CD4-positive, CD25-positive, alpha-beta regulatory T cell (primary cell): Measurements from ENCODE around the gene C19orf85. TPM values are rescaled to one million over a fixed set of nuclear protein-coding genes. Genes with fewer than 3 reads are reported as not detected.

ENCODE experiments used
- ATAC-seq, 2 donors: fragments of 150-1000 bp; cut with Tn5 transposase; one replicate each; pipeline ENCODE4 v1.10.0; 2021; ENCODE audit warnings: low read depth in 2 of 2, moderate number of reproducible peaks in 2 of 2, moderate library complexity in 1 of 2
- DNase-seq, 3 donors: peaks; one replicate each; pipeline versions ENCODE4 v3.0.0 to v3.0.0-alpha.2; 2012 to 2022; ENCODE audit warnings: mixed read lengths in 1 of 3
- H3K27ac ChIP-seq: one replicate; pipeline ENCODE4 v1.7.0; 2013; ENCODE audit warnings: mild to moderate bottlenecking, low read length; ENCODE audit not compliant: insufficient read depth, poor library complexity, severe bottlenecking
- H3K27me3 ChIP-seq: one replicate; pipeline ENCODE4 v1.7.0; 2013; ENCODE audit warnings: low read length; ENCODE audit not compliant: control insufficient read depth, insufficient read depth
- H3K36me3 ChIP-seq: one replicate; pipeline ENCODE4 v1.7.0; 2013; ENCODE audit warnings: mild to moderate bottlenecking, low read length, moderate library complexity; ENCODE audit not compliant: control insufficient read depth, insufficient read depth
- H3K4me1 ChIP-seq: 2 replicates; pipeline ENCODE4 v1.7.0; 2013; ENCODE audit warnings: mild to moderate bottlenecking, low read length; ENCODE audit not compliant: insufficient read depth, control insufficient read depth, poor library complexity, severe bottlenecking
- H3K4me3 ChIP-seq: one replicate; pipeline ENCODE4 v1.7.0; 2013; ENCODE audit warnings: low read depth, mild to moderate bottlenecking, low read length, moderate library complexity
- H3K9me3 ChIP-seq, 2 experiments: 1 replicate in 1 of 2; 2 replicates in 1 of 2; pipeline ENCODE4 v1.7.0; 2013; ENCODE audit warnings: low read length in 2 of 2, mild to moderate bottlenecking in 1 of 2, moderate library complexity in 1 of 2; ENCODE audit not compliant: control insufficient read depth in 2 of 2
- H3K27ac Mint-ChIP-seq, 3 donors: one replicate each; pipeline ENCODE4 v1.8.0; 2020 to 2022; ENCODE audit warnings: mild to moderate bottlenecking in 3 of 3, mixed read lengths in 3 of 3, moderate library complexity in 2 of 3
- H3K27me3 Mint-ChIP-seq: one replicate; pipeline ENCODE4 v1.8.0; 2022; ENCODE audit warnings: mild to moderate bottlenecking, mixed read lengths
- H3K36me3 Mint-ChIP-seq: one replicate; pipeline ENCODE4 v1.8.0; 2020; ENCODE audit warnings: mixed read lengths
- H3K4me1 Mint-ChIP-seq, 4 donors: one replicate each; pipeline ENCODE4 v1.8.0; 2020 to 2022; ENCODE audit warnings: mixed read lengths in 4 of 4, mild to moderate bottlenecking in 1 of 4
- H3K4me3 Mint-ChIP-seq, 4 donors: one replicate each; pipeline ENCODE4 v1.8.0; 2020 to 2022; ENCODE audit warnings: mild to moderate bottlenecking in 4 of 4, mixed read lengths in 4 of 4, moderate library complexity in 3 of 4
- H3K9me3 Mint-ChIP-seq, 7 donors: one replicate each; pipeline ENCODE4 v1.8.0; 2020 to 2022; ENCODE audit warnings: mixed read lengths in 7 of 7, mild to moderate bottlenecking in 3 of 7, moderate library complexity in 2 of 7
- polyA plus RNA-seq, 4 donors: library from polyadenylated mRNA; unstranded; fragments of 300-500 nt; fragmentation: Illumina TruSeq; gene quantifications; one replicate each; pipeline ENCODE4 v1.2.3, GENCODE V29; 2021
- total RNA-seq: library from RNA; stranded (reverse); gene quantifications from one replicate; pipeline ENCODE4 v1.2.3, GENCODE V29; 2022

C19orf85 gene
- total and polyA plus RNA-seq, 5 donors from 2014 or later: not detected

DNA sequence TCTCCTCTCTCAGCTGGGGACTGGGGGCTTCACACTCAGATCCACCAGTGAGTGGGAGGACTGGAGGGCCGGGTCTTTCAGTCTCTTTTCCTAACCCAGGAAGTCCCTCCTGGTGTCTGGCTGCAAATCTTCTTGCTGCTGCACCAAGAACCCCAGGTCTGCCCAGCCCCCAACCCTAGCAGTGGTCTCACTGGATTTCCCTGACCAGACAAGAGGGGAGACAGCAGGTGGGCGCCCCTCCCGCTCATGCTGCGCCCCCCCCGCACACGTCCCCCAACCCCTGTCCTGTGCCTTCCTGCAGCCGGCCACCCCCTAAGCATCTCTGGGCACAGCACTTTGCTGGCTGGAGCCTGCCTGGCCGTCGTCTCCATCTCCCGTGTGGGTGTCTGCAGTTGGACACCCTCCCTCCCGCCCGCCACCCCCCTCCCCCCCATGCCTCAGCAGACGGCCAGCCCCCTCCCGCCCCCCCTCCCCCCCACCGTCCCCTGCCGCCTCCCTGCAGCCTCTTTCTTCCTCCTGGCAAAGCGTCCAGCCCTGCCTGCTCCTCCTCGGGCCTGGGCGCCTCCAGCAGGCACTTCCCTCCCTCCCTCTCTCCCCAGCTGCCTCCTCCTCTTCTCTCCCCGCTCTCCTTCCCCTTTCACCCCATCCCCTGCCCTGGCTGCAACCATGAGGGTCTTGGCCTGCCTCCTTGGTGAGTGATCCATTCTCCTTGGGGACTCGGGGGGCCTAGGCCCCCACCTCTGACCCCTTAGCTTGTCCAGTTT, 23.6 kb upstream of the C19orf85 start, which contains the start of gene SSC5D:
Gene SSC5D, plus strand, starts transcription at position 513 of the 764 bp plus-strand sequence. Its CDS starts 154 bp downstream, at position 667.
- DNase-seq (no peak), ATAC-seq (no peak)
- no peak within 1 kb of the TSS for H3K27ac ChIP-seq
- no peak within 1 kb of the TSS for H3K4me3 ChIP-seq
- Mint-ChIP-seq H3K27me3 (no peaks in the 10 kb centered on the region), H3K9me3 (no peaks in the 10 kb centered on the region), H3K4me3 (peak within 1 kb of the TSS in 3 of 4 donors; percentile 39 to 93 (median 56)), H3K27ac (peak within 1 kb of the TSS in 2 of 3 donors; percentile 31 to 87), H3K4me1 (peaks cover 0 to 8% (median 3%) of the 10 kb centered on the region in 4 donors), H3K36me3 (no peaks in the 10 kb centered on the region)
- H3K4me1 ChIP-seq: peaks cover 21% of the 10 kb centered on the region
- H3K36me3 ChIP-seq: no peaks in the 10 kb centered on the region
- no peaks in the 10 kb centered on the region for H3K27me3 ChIP-seq
- H3K9me3 ChIP-seq: no peaks in the 10 kb centered on the region

DNA sequence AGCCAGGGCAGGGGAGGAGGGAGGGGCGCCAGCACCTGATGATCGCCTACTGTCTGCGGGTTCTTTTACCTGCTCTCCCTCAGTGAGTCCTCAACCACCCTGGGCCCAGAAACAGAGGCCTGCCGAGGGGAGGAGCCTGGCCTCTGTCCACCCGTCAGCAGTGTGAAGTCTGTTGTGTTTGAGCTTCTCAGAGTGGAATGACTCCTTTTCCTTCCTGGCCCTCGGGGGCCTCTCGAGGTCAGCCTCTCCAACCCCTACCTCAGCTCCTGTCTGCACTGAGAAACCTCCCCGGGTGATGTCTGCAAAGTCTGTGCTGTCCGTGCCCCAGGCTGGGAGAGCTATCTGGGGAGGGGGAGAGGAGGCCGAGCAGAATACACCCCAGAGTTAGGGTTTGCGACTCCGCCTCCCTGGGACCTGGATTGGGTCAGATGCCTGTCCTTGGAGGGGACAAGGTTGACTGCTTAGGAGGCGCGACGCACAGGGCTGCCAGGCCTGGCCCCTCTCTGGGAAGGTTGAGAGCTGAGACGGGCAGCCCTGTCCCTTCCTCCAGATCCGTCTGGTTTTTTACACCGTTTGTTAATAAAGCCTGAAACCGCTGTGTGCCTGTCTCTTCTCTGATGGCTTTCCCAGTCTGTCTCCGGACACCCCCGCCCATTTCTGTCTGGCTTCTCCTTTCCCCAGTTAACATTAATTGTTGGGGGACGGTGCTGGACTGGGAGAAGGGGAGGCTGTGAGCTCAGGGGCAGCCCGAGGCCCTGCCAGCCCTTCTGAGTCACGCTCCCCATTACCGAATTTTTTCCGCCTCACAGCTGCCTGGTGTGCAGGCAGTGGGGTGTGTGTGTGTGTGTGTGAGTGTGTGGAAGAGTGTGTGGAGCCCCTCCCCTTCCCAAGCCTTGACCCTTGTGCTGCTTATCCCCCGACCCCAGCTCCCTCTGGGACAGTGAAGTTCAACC, 22.7 kb upstream of the C19orf85 start:
- peak overlapping the region; percentile 39 to 74 (median 51) for H3K4me3 Mint-ChIP-seq
- Histone ChIP-seq H3K9me3 (no peaks in the 10 kb centered on the region), H3K4me1 (peaks cover 21% of the 10 kb centered on the region), H3K27me3 (no peaks in the 10 kb centered on the region), H3K36me3 (no peaks in the 10 kb centered on the region), H3K27ac (no peak overlapping the region), H3K4me3 (no peak overlapping the region)
- peak overlapping the region in 2 of 3 donors; percentile 31 to 87 for H3K27ac Mint-ChIP-seq
- H3K36me3 Mint-ChIP-seq: no peaks in the 10 kb centered on the region
- H3K27me3 Mint-ChIP-seq: no peaks in the 10 kb centered on the region
- DNase-seq (peak in 1 of 3 donors; percentile 18), ATAC-seq (peak in 1 of 2 donors; percentile 14)
- H3K4me1 Mint-ChIP-seq: peaks cover 0 to 8% (median 3%) of the 10 kb centered on the region in 4 donors
- H3K9me3 Mint-ChIP-seq: no peaks in the 10 kb centered on the region

DNA sequence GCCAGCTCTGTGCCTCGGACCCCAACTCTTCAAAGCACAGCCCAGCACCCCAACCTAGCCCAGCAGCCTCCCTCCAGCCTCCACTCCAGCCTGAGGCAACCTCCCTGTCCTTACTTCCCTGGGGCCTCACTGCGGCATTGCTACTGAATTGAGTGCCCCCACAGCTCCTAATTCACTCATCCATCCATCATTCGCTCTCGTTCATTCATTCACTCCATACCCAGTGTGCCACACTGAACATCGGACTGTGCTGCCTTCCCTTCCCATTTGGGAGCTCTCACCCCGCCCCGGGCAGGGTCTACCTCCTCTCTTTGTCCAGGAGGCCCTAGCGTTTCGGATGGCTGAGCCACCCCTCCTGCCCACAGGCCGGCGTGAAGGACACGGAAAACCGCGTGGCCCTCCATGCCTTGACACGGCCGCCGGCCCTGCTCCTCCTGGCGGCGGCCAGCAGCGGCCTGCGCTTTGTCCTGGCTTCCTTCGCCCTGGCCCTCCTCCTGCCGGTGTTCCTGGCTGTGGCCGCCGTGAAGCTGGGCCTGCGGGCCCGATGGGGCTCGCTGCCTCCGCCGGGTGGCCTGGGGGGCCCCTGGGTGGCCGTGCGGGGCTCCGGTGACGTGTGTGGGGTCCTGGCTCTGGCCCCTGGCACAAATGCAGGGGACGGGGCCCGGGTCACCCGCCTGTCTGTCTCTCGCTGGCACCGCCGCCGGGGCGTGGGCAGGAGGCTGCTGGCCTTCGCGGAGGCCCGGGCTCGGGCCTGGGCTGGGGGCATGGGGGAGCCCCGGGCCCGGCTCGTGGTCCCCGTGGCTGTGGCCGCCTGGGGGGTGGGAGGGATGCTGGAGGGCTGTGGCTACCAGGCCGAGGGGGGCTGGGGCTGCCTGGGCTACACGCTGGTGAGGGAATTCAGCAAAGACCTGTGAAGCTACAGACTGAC, 21.8 kb upstream of the C19orf85 start:
- Mint-ChIP-seq H3K36me3 (no peaks in the 10 kb centered on the region), H3K9me3 (no peaks in the 10 kb centered on the region), H3K27ac (peak overlapping the region; percentile 38 to 92 (median 91)), H3K4me3 (peak overlapping the region; percentile 67 to 90 (median 85)), H3K27me3 (no peaks in the 10 kb centered on the region), H3K4me1 (peaks cover 0 to 8% (median 3%) of the 10 kb centered on the region in 4 donors)
- no peak for DNase-seq
- Histone ChIP-seq H3K36me3 (no peaks in the 10 kb centered on the region), H3K4me3 (no peak overlapping the region), H3K27ac (no peak overlapping the region), H3K27me3 (no peaks in the 10 kb centered on the region), H3K9me3 (no peaks in the 10 kb centered on the region), H3K4me1 (peaks cover 21% of the 10 kb centered on the region)
- no peak for ATAC-seq

DNA sequence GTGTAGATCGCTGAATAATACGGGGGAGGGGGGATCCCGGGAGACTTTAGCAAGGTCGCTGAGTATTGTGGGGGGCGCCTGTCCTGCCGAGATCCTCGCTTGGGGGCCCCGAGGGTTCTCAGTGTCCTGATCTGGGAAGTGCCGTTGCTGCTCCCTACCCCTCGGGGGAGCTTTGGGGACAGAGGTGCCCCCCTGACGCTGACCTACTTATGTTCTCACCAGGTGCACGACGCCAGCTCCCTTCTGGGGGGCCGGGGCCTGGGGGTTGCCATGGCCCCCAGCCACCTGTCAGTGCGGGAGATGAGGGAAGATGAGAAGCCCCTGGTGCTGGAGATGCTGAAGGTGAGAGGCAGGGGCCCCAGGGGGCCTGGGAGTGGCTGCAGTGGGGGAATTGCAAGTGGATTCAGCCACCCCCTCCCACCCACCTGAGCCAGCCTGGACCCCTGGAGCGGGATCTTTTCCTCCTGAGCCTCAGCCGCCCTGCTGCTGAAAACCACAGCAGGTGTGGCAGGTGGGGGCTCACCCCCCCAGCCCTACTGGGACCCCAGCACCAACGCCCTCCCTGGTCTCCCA, 21.0 kb upstream of the C19orf85 start:
- no peaks in the 10 kb centered on the region for H3K9me3 ChIP-seq
- H3K36me3 ChIP-seq: no peaks in the 10 kb centered on the region
- Mint-ChIP-seq H3K27ac (peak overlapping the region; percentile 56 to 92 (median 91)), H3K4me1 (peaks cover 0 to 10% (median 3%) of the 10 kb centered on the region in 4 donors), H3K27me3 (no peaks in the 10 kb centered on the region), H3K36me3 (no peaks in the 10 kb centered on the region), H3K4me3 (peak overlapping the region; percentile 82 to 90 (median 86)), H3K9me3 (no peaks in the 10 kb centered on the region)
- H3K4me3 ChIP-seq: no peak overlapping the region
- ATAC-seq (no peak), DNase-seq (no peak)
- peaks cover 21% of the 10 kb centered on the region for H3K4me1 ChIP-seq
- H3K27me3 ChIP-seq: no peaks in the 10 kb centered on the region
- H3K27ac ChIP-seq: peak overlapping the region; percentile 76

DNA sequence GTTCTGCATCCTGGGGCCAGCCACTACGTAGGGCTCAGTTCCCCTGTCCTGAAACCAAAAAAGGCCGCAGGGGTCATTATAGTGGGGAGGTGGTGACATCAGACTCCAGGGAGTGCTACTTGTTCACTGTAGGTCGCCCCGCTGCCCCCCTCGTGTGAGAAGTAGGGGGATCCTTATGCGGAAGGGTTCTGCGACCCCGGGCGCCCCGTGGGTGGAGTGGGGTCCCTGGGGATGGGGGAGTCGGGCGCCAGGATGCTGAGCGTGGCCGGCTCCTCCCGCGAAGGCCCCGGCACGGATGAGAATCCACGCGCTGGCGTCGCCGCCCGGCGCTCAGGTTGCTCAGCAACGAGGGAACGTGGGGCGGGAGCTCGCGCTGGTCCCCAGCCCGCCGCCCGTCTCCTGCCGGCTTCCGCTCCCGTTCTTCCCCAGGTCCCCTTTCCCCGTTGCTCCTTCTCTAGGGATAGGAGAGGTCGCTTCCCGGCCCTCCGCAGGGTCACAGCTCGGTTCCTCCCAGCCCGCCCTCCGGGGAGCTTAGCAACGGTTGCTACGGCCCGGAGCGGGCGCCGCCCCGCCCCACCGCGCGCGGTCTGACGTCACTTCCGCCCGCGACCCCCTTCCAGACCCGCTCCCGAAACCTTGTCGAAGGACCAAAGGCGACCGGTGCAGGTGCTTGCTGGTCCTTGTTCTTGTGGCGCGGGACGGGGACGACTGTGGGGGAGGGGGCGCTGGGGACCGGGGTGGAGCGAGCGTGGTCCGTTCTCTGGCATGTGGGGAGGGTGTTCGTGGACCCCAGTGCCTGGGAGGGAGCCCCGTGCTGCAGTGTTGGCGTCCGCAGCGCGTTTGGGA, 20.3 kb upstream of the C19orf85 start, which contains the start of gene NAT14:
Gene NAT14, plus strand, starts transcription at position 596 of the 846 bp plus-strand sequence. CDS start 521 bp downstream, outside the sequence.
- Mint-ChIP-seq H3K27me3 (no peaks in the 10 kb centered on the region), H3K9me3 (no peaks in the 10 kb centered on the region), H3K27ac (peak within 1 kb of the TSS; percentile 56 to 92 (median 91)), H3K36me3 (peaks cover 2% of the 10 kb centered on the region), H3K4me1 (peaks cover 0 to 14% (median 5%) of the 10 kb centered on the region in 4 donors), H3K4me3 (peak within 1 kb of the TSS; percentile 82 to 90 (median 86))
- Histone ChIP-seq H3K4me3 (no peak within 1 kb of the TSS), H3K9me3 (no peaks in the 10 kb centered on the region), H3K27ac (peak within 1 kb of the TSS; percentile 76), H3K27me3 (no peaks in the 10 kb centered on the region), H3K4me1 (peaks cover 21% of the 10 kb centered on the region), H3K36me3 (no peaks in the 10 kb centered on the region)
- DNase-seq (peak; percentile 63 to 71 (median 66)), ATAC-seq (peak; percentile 67 to 68)

DNA sequence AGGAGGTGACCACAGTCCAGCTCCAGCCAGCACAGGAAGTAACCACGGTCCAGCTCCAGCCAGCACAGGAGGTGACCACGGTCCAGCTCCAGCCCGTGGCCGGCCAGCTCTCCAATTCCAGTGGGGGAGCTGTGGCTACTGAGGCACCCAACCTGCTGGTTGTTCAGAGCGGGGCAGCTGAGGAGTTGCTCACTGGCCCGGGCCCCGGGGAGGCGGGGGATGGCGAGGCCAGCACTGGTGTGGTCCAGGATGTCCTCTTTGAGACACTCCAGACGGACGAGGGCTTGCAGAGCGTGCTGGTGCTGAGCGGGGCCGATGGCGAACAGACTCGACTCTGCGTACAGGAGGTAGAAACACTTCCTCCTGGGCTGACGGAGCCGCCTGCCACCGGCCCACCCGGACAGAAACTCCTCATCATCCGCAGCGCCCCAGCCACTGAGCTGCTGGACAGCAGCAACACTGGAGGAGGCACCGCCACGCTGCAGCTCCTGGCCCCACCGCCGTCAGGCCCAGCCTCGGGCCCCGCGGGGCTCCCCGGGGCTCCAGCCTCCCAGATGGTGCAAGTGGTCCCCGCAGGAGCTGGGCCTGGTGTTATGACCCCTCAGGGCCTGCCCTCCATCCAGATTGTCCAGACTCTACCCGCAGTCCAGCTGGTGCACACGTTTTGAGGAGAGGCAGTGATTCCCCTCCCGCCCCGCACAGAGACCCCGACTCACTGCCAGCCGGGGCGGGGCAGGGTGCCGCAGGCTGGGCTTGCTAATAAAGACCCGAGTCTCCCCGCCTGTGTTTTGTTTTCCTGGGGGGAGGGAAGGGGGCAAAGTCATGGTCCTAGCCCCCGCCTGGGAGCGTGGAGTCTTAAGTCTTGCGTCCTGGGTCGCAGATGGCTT, 19.4 kb upstream of the C19orf85 start:
- Mint-ChIP-seq H3K9me3 (no peaks in the 10 kb centered on the region), H3K27ac (no peak overlapping the region), H3K4me1 (peaks cover 0 to 22% (median 11%) of the 10 kb centered on the region in 4 donors), H3K4me3 (peak overlapping the region; percentile 48 to 88 (median 77)), H3K27me3 (no peaks in the 10 kb centered on the region), H3K36me3 (peaks cover 5% of the 10 kb centered on the region)
- Histone ChIP-seq H3K27ac (peak overlapping the region; percentile 76), H3K27me3 (no peaks in the 10 kb centered on the region), H3K4me3 (no peak overlapping the region), H3K4me1 (peaks cover 21% of the 10 kb centered on the region), H3K9me3 (no peaks in the 10 kb centered on the region), H3K36me3 (no peaks in the 10 kb centered on the region)
- ATAC-seq: no peak
- DNase-seq: no peak
